SW480 (cell line): ENCODE data around the gene KREMEN2.
"Not testable (repeated sequence)": the region's sequence is repeated elsewhere in the genome, so short reads cannot be mapped to it uniquely, and the experiment has no call there.

ENCODE experiments used
- DNase-seq: peaks from one replicate; pipeline ENCODE4 v3.0.0-alpha.2; 2016; ENCODE audit warnings: low spot score

KREMEN2 gene

GRCh38 chr16:2939968-2940367 lies 24.1 kb upstream of the KREMEN2 start:
- DNase-seq = no peak

GRCh38 chr16:2942045-2942444 lies 22.0 kb upstream of the KREMEN2 start:
- no peak for DNase-seq

- not testable (repeated sequence) for DNase-seq
Measured at GRCh38 chr16:2943716-2944115, 20.4 kb upstream of the KREMEN2 start.

- no peak for DNase-seq
Measured at GRCh38 chr16:2946649-2947048, 17.4 kb upstream of the KREMEN2 start.

- no peak for DNase-seq
Measured at GRCh38 chr16:2948807-2949704, 15.0 kb upstream of the KREMEN2 start.

- DNase-seq = no peak
Measured at GRCh38 chr16:2949705-2950352, 14.2 kb upstream of the KREMEN2 start.

GRCh38 chr16:2950353-2950724 lies 13.7 kb upstream of the KREMEN2 start:
- no peak for DNase-seq

- DNase-seq = no peak
Measured at GRCh38 chr16:2950773-2951172, 13.3 kb upstream of the KREMEN2 start.

GRCh38 chr16:2952679-2953078 lies 11.4 kb upstream of the KREMEN2 start:
- peak; percentile 49 for DNase-seq

- no peak for DNase-seq
Measured at GRCh38 chr16:2953706-2954627, 10.1 kb upstream of the KREMEN2 start.

GRCh38 chr16:2954656-2955381 lies 9.3 kb upstream of the KREMEN2 start:
- no peak for DNase-seq

- no peak for DNase-seq
Measured at GRCh38 chr16:2955438-2955778, 8.7 kb upstream of the KREMEN2 start.

- no peak for DNase-seq
Measured at GRCh38 chr16:2955779-2956578, 8.1 kb upstream of the KREMEN2 start.

- DNase-seq = no peak
Measured at GRCh38 chr16:2956579-2956956, 7.5 kb upstream of the KREMEN2 start.

GRCh38 chr16:2959206-2959605 lies 4.9 kb upstream of the KREMEN2 start:
- DNase-seq = no peak

- DNase-seq = no peak
Measured at GRCh38 chr16:2960183-2961010, 3.7 kb upstream of the KREMEN2 start.

- no peak for DNase-seq
Measured at GRCh38 chr16:2962334-2963073, 1.6 kb upstream of the KREMEN2 start.

GRCh38 chr16:2963074-2963722 lies 877 bp upstream of the KREMEN2 start:
- no peak for DNase-seq
